Ovary (tissue), 3 donors: ENCODE data around the gene CDH23.

Experiments used
- POLR2A ChIP-seq: fragments of 450-650 bp; IDR thresholded peaks from one replicate; pipeline ENCODE4 v1.6.1; 2017; ENCODE audit warnings: antibody characterized with exemption, mild to moderate bottlenecking, moderate library complexity
- TF ChIP-seq, protein P1 (sequence below), 3 donors: fragments of 450-650 bp in 2 of 3; fragments of 200-600 bp in 1 of 3; IDR thresholded peaks; one replicate each; pipeline versions ENCODE4 v1.5.1 to v1.8.0; 2016 to 2022; ENCODE audit warnings: antibody characterized with exemption in 3 of 3, mild to moderate bottlenecking in 1 of 3
- donor health status: DM: no; HTN: no; CAD: no.

DNA sequence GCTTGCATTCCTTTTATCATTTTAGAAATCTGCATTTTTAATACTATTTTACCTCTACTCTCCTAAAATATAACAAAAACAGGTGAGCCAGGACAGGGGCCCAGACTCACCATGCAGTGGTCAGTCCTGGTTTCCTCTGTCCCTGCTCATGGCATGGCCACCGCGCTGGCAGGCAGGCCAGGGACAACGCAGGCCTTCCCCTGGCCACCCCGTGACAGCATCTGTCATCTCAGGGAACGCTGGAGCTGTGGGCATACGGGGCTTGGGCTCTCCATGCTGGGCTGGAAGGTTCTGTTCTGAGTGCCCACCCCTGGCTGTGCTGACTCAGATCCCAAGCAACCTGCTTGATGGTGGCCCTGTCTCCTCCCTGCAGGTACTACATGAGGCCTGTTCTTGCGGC is 35.1 kb upstream of the CDH23 start:
- TF ChIP-seq, protein P1, sequence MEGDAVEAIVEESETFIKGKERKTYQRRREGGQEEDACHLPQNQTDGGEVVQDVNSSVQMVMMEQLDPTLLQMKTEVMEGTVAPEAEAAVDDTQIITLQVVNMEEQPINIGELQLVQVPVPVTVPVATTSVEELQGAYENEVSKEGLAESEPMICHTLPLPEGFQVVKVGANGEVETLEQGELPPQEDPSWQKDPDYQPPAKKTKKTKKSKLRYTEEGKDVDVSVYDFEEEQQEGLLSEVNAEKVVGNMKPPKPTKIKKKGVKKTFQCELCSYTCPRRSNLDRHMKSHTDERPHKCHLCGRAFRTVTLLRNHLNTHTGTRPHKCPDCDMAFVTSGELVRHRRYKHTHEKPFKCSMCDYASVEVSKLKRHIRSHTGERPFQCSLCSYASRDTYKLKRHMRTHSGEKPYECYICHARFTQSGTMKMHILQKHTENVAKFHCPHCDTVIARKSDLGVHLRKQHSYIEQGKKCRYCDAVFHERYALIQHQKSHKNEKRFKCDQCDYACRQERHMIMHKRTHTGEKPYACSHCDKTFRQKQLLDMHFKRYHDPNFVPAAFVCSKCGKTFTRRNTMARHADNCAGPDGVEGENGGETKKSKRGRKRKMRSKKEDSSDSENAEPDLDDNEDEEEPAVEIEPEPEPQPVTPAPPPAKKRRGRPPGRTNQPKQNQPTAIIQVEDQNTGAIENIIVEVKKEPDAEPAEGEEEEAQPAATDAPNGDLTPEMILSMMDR (IDR thresholded peaks at IDR 0.05) = no peak
- no peak for TF ChIP-seq POLR2A
